ENCODE measurements around the gene STX17. TPM values are rescaled to one million over a fixed set of nuclear protein-coding genes. Genes with fewer than 3 reads are reported as not detected.
"Not testable (repeated sequence)": the region's sequence is repeated elsewhere in the genome, so short reads cannot be mapped to it uniquely, and the experiment has no call there.

Gene STX17
- total RNA-seq, 1 experiment from 2014 or later = 10.7 TPM

- no peak for DNase-seq (ENCODE audit: low read depth)
- in situ Hi-C loops (cut with HindIII; ENCODE audit: low pct_unique_long_range_greater_than_20kb, low sequenced_read_pairs) = no loop called here
Observed at GRCh38 chr9:99954819-99955218, 48.4 kb downstream of the STX17 start.

GRCh38 chr9:99955606-99956005, 49.2 kb downstream of the STX17 start:
- DNase-seq (ENCODE audit: low read depth) = no peak
- in situ Hi-C loops (cut with HindIII; ENCODE audit: low pct_unique_long_range_greater_than_20kb, low sequenced_read_pairs) = no loop called here

- no peak for DNase-seq (ENCODE audit: low read depth)
- in situ Hi-C loops (cut with HindIII; ENCODE audit: low pct_unique_long_range_greater_than_20kb, low sequenced_read_pairs) = no loop called here
Observed at GRCh38 chr9:99962680-99963261, 56.3 kb downstream of the STX17 start.

GRCh38 chr9:99964336-99964735, 57.9 kb downstream of the STX17 start:
- DNase-seq (ENCODE audit: low read depth) = no peak
- in situ Hi-C loops (cut with HindIII; ENCODE audit: low pct_unique_long_range_greater_than_20kb, low sequenced_read_pairs) = no loop called here

GRCh38 chr9:99966001-99966400, 59.5 kb downstream of the STX17 start:
- DNase-seq (ENCODE audit: low read depth) = no peak
- in situ Hi-C loops (cut with HindIII; ENCODE audit: low pct_unique_long_range_greater_than_20kb, low sequenced_read_pairs) = no loop called here

GRCh38 chr9:99966716-99967115, 60.3 kb downstream of the STX17 start:
- in situ Hi-C loops (cut with HindIII; ENCODE audit: low pct_unique_long_range_greater_than_20kb, low sequenced_read_pairs) = no loop called here
- peak; percentile 36 for DNase-seq (ENCODE audit: low read depth)

- DNase-seq (ENCODE audit: low read depth) = no peak
- in situ Hi-C loops (cut with HindIII; ENCODE audit: low pct_unique_long_range_greater_than_20kb, low sequenced_read_pairs) = no loop called here
Observed at GRCh38 chr9:99967457-99967856, 61.0 kb downstream of the STX17 start.

GRCh38 chr9:99970481-99970880, 64.0 kb downstream of the STX17 start:
- in situ Hi-C loops (cut with HindIII; ENCODE audit: low pct_unique_long_range_greater_than_20kb, low sequenced_read_pairs) = no loop called here
- DNase-seq (ENCODE audit: low read depth) = no peak

GRCh38 chr9:99971410-99971809, 65.0 kb downstream of the STX17 start:
- in situ Hi-C loops (cut with HindIII; ENCODE audit: low pct_unique_long_range_greater_than_20kb, low sequenced_read_pairs) = no loop called here

GRCh38 chr9:99973455-99973854, 67.0 kb downstream of the STX17 start:
- in situ Hi-C loops (cut with HindIII; ENCODE audit: low pct_unique_long_range_greater_than_20kb, low sequenced_read_pairs) = no loop called here
- DNase-seq (ENCODE audit: low read depth) = no peak

More at GRCh38 chr9:99971410-99971809, 65.0 kb downstream of the STX17 start:
- DNase-seq (ENCODE audit: low read depth) = no peak

GRCh38 chr9:99977033-99977792, 70.8 kb downstream of the STX17 start:
- in situ Hi-C loops (cut with HindIII; ENCODE audit: low pct_unique_long_range_greater_than_20kb, low sequenced_read_pairs) = no loop called here
- no peak for DNase-seq (ENCODE audit: low read depth)

GRCh38 chr9:99978221-99978620, 71.8 kb downstream of the STX17 start:
- no peak for DNase-seq (ENCODE audit: low read depth)
- in situ Hi-C loops (cut with HindIII; ENCODE audit: low pct_unique_long_range_greater_than_20kb, low sequenced_read_pairs) = no loop called here

- in situ Hi-C loops (cut with HindIII; ENCODE audit: low pct_unique_long_range_greater_than_20kb, low sequenced_read_pairs) = no loop called here
- no peak for DNase-seq (ENCODE audit: low read depth)
Observed at GRCh38 chr9:99980598-99980997, 74.1 kb downstream of the STX17 start.

GRCh38 chr9:99986642-99987041, 80.2 kb downstream of the STX17 start:
- no peak for DNase-seq (ENCODE audit: low read depth)
- in situ Hi-C loops (cut with HindIII; ENCODE audit: low pct_unique_long_range_greater_than_20kb, low sequenced_read_pairs) = no loop called here

GRCh38 chr9:99990508-99990907, 84.1 kb downstream of the STX17 start:
- in situ Hi-C loops (cut with HindIII; ENCODE audit: low pct_unique_long_range_greater_than_20kb, low sequenced_read_pairs) = not testable (repeated sequence)

GRCh38 chr9:99998266-99998665, 91.8 kb downstream of the STX17 start:
- no peak for DNase-seq (ENCODE audit: low read depth)
- in situ Hi-C loops (cut with HindIII; ENCODE audit: low pct_unique_long_range_greater_than_20kb, low sequenced_read_pairs) = no loop called here

More at GRCh38 chr9:99990508-99990907, 84.1 kb downstream of the STX17 start:
- DNase-seq (ENCODE audit: low read depth) = not testable (repeated sequence)

GRCh38 chr9:99998866-99999265, 92.4 kb downstream of the STX17 start:
- no peak for DNase-seq (ENCODE audit: low read depth)
- in situ Hi-C loops (cut with HindIII; ENCODE audit: low pct_unique_long_range_greater_than_20kb, low sequenced_read_pairs) = no loop called here

GRCh38 chr9:99999797-100000196, 93.3 kb downstream of the STX17 start:
- no peak for DNase-seq (ENCODE audit: low read depth)
- in situ Hi-C loops (cut with HindIII; ENCODE audit: low pct_unique_long_range_greater_than_20kb, low sequenced_read_pairs) = no loop called here

GRCh38 chr9:100011062-100011681, 104.7 kb downstream of the STX17 start:
- in situ Hi-C loops (cut with HindIII; ENCODE audit: low pct_unique_long_range_greater_than_20kb, low sequenced_read_pairs) = no loop called here

More at GRCh38 chr9:100011062-100011681, 104.7 kb downstream of the STX17 start:
- DNase-seq (ENCODE audit: low read depth) = peak; percentile 4

Measured in Caki2 (cell line).